ENCODE results near the gene GRIN1.

- TF ChIP-seq CTCF (conservative IDR thresholded peaks at IDR 0.05) (no peak), EZH2 (IDR thresholded peaks at IDR 0.05; ENCODE audit: low read depth) (no peak)
Measured at GRCh38 chr9:137126786-137127185, 12.2 kb upstream of the GRIN1 start.
